ENCODE results near the gene CAAP1. TPM values are rescaled to one million over a fixed set of nuclear protein-coding genes. Genes with fewer than 3 reads are reported as not detected.

The CAAP1 gene
- total and polyA plus RNA-seq, 7 experiments from 2014 or later, result 11.8 to 19.6 (median 14.2) TPM

- H3K4me3 ChIP-seq (ENCODE audit: low read length), result no peak overlapping the region
- no peaks in the 10 kb centered on the region for H3K4me1 ChIP-seq (ENCODE audit: control insufficient read depth in 2 of 2, insufficient read depth in 2 of 2, low read length in 2 of 2)
- no peak for DNase-seq
- H3K9me3 Mint-ChIP-seq, result no peaks in the 10 kb centered on the region
- ChIA-PET CTCF (interaction anchor here (0.6 kb wide), 1 partner anchor 30 kb away, joined by 3 read pairs; no protein-coding TSS in a partner anchor), POLR2A (no interaction called here)
- H3K27ac ChIP-seq (ENCODE audit: low read depth, low read length), result no peak overlapping the region
- H3K36me3 Mint-ChIP-seq, result peaks cover 16 to 34% (median 26%) of the 10 kb centered on the region in 5 donors
- H3K4me3 Mint-ChIP-seq, result no peak overlapping the region
- peaks cover 10 to 44% (median 25%) of the 10 kb centered on the region in 3 experiments for H3K36me3 ChIP-seq (ENCODE audit: control insufficient read depth in 2 of 3, insufficient read depth in 3 of 3, low read length in 3 of 3)
- no peaks in the 10 kb centered on the region for H3K9me3 ChIP-seq (ENCODE audit: control insufficient read depth in 2 of 3, low read length in 3 of 3)
- no peak overlapping the region for H3K27ac Mint-ChIP-seq
- H3K27me3 Mint-ChIP-seq, result no peaks in the 10 kb centered on the region
- ATAC-seq, result no peak
- intact Hi-C loops (cut with micrococcal nuclease), result loop anchor here in 1 of 2 donors (5.0 kb wide), 1 partner anchor 37 kb away; the partner anchor contains the start of gene CAAP1
- H3K27me3 ChIP-seq (ENCODE audit: control insufficient read depth in 2 of 2, insufficient read depth in 2 of 2, low read length in 2 of 2), result no peaks in the 10 kb centered on the region
- peaks cover 0 to 7% (median 0%) of the 10 kb centered on the region in 7 donors for H3K4me1 Mint-ChIP-seq
These were observed 36.4 kb upstream of the CAAP1 start for GRCh38 chr9:26928902-26929495.

DNA sequence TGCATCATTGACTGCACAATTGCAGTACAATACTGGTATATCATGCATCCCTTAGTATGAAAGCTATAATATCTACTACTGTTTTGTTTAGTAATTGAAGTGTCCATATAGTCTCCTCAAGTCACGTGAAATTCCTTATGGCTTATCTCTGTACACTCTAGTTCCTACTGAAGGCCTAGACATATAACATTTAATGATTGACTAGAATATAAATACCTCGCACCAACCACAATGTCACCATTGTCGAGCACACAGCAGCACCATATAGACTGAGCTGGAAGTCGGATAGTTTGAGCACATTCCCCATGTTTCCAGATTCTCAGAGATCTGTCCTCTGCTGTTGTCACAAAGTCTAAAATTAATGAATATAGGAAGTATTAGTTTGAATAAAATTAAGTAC, 33.0 kb upstream of the CAAP1 start:
- H3K36me3 Mint-ChIP-seq, result peaks cover 26 to 52% (median 40%) of the 10 kb centered on the region in 5 donors
- no peak overlapping the region for H3K4me3 ChIP-seq (ENCODE audit: low read length)
- no peak overlapping the region for H3K4me3 Mint-ChIP-seq
- intact Hi-C loops (cut with micrococcal nuclease), result loop anchor here in 1 of 2 donors (5.0 kb wide), 1 partner anchor 33 kb away; the partner anchor contains the start of gene CAAP1
- no peak for DNase-seq
- peaks cover 10 to 70% (median 51%) of the 10 kb centered on the region in 3 experiments for H3K36me3 ChIP-seq (ENCODE audit: control insufficient read depth in 2 of 3, insufficient read depth in 3 of 3, low read length in 3 of 3)
- H3K27me3 Mint-ChIP-seq, result no peaks in the 10 kb centered on the region
- no peaks in the 10 kb centered on the region for H3K9me3 Mint-ChIP-seq
- H3K9me3 ChIP-seq (ENCODE audit: control insufficient read depth in 2 of 3, low read length in 3 of 3), result no peaks in the 10 kb centered on the region
- H3K27ac ChIP-seq (ENCODE audit: low read depth, low read length), result no peak overlapping the region
- H3K27me3 ChIP-seq (ENCODE audit: control insufficient read depth in 2 of 2, insufficient read depth in 2 of 2, low read length in 2 of 2), result no peaks in the 10 kb centered on the region
- POLR2A ChIA-PET, result no interaction called here
- no peaks in the 10 kb centered on the region for H3K4me1 ChIP-seq (ENCODE audit: control insufficient read depth in 2 of 2, insufficient read depth in 2 of 2, low read length in 2 of 2)
- no peak overlapping the region for H3K27ac Mint-ChIP-seq
- CTCF ChIA-PET, result no interaction called here
- ATAC-seq, result no peak
- H3K4me1 Mint-ChIP-seq, result peaks cover 0 to 11% (median 0%) of the 10 kb centered on the region in 7 donors

GRCh38 chr9:26919698-26920097, 27.1 kb upstream of the CAAP1 start:
- ChIA-PET POLR2A (no interaction called here), CTCF (no interaction called here)
- Histone ChIP-seq H3K36me3 (ENCODE audit: control insufficient read depth in 2 of 3, insufficient read depth in 3 of 3, low read length in 3 of 3) (peaks cover 14 to 83% (median 35%) of the 10 kb centered on the region in 3 experiments), H3K4me3 (ENCODE audit: low read length) (no peak overlapping the region), H3K4me1 (ENCODE audit: control insufficient read depth in 2 of 2, insufficient read depth in 2 of 2, low read length in 2 of 2) (no peaks in the 10 kb centered on the region), H3K9me3 (ENCODE audit: control insufficient read depth in 2 of 3, low read length in 3 of 3) (no peaks in the 10 kb centered on the region), H3K27ac (ENCODE audit: low read depth, low read length) (no peak overlapping the region), H3K27me3 (ENCODE audit: control insufficient read depth in 2 of 2, insufficient read depth in 2 of 2, low read length in 2 of 2) (no peaks in the 10 kb centered on the region)
- no peaks in the 10 kb centered on the region for H3K9me3 Mint-ChIP-seq
- DNase-seq (no peak), ATAC-seq (no peak)
- H3K27me3 Mint-ChIP-seq, result no peaks in the 10 kb centered on the region
- intact Hi-C loops (cut with micrococcal nuclease), result no loop called here
- peaks cover 23 to 67% (median 53%) of the 10 kb centered on the region in 5 donors for H3K36me3 Mint-ChIP-seq
- no peak overlapping the region for H3K4me3 Mint-ChIP-seq
- no peak overlapping the region for H3K27ac Mint-ChIP-seq
- H3K4me1 Mint-ChIP-seq, result peaks cover 0 to 4% (median 0%) of the 10 kb centered on the region in 7 donors

DNA sequence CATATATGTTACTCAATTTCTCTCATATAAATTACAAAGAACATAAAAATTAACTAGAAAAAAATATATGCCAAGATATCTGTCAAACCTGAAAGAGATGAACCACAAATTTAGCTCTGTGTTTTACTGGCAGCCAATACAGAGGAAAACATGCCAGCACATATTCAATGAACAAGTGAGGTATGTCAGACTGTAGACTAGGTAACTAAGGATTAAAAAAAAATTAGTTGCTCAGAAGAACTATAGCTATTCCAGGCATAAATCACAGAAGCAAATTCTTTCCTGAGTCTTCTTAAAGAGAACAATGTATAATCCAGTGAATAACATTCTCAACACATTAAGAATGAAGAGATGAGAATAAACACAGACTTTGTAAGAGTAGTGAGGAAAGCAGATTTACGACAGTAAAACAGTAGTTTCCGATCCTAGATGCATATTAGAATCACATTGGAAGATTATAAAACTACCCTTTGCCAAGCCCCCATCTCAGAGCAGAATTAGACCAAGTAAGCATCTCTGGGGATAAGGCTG, 20.6 kb upstream of the CAAP1 start:
- H3K27ac Mint-ChIP-seq, result no peak overlapping the region
- ChIA-PET POLR2A (no interaction called here), CTCF (no interaction called here)
- H3K36me3 ChIP-seq (ENCODE audit: control insufficient read depth in 2 of 3, insufficient read depth in 3 of 3, low read length in 3 of 3), result peaks cover 9 to 36% (median 9%) of the 10 kb centered on the region in 3 experiments
- no peaks in the 10 kb centered on the region for H3K27me3 ChIP-seq (ENCODE audit: control insufficient read depth in 2 of 2, insufficient read depth in 2 of 2, low read length in 2 of 2)
- DNase-seq, result no peak
- H3K9me3 ChIP-seq (ENCODE audit: control insufficient read depth in 2 of 3, low read length in 3 of 3), result no peaks in the 10 kb centered on the region
- H3K27me3 Mint-ChIP-seq, result no peaks in the 10 kb centered on the region
- no peak overlapping the region for H3K4me3 ChIP-seq (ENCODE audit: low read length)
- no peak overlapping the region for H3K4me3 Mint-ChIP-seq
- no peak overlapping the region for H3K27ac ChIP-seq (ENCODE audit: low read depth, low read length)
- H3K4me1 ChIP-seq (ENCODE audit: control insufficient read depth in 2 of 2, insufficient read depth in 2 of 2, low read length in 2 of 2), result no peaks in the 10 kb centered on the region
- intact Hi-C loops (cut with micrococcal nuclease), result no loop called here
- peaks cover 0 to 3% (median 0%) of the 10 kb centered on the region in 7 donors for H3K4me1 Mint-ChIP-seq
- no peaks in the 10 kb centered on the region for H3K9me3 Mint-ChIP-seq
- peaks cover 10 to 47% (median 30%) of the 10 kb centered on the region in 5 donors for H3K36me3 Mint-ChIP-seq
- ATAC-seq, result no peak

DNA sequence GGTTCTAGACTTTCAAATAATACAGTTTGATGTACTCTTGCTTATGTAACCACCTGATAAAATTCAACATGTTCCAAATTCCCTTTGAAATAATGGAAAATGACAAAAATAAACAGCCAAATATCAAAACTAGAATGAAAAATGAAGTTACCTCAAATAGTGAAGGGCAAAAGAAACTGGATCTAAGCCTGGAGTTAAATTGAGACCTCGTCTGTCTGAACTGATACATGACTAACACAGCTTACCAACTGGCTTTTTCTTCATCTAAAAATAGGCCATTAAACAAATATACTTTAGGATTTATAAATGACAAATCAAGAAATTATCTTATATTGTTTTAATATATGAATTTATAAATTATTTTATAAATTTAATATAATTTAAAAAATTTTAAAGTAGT, 12.1 kb upstream of the CAAP1 start:
- peaks cover 0 to 40% (median 28%) of the 10 kb centered on the region in 5 donors for H3K36me3 Mint-ChIP-seq
- no peak overlapping the region for H3K4me3 Mint-ChIP-seq
- Histone ChIP-seq H3K27ac (ENCODE audit: low read depth, low read length) (no peak overlapping the region), H3K27me3 (ENCODE audit: control insufficient read depth in 2 of 2, insufficient read depth in 2 of 2, low read length in 2 of 2) (no peaks in the 10 kb centered on the region), H3K4me1 (ENCODE audit: control insufficient read depth in 2 of 2, insufficient read depth in 2 of 2, low read length in 2 of 2) (no peaks in the 10 kb centered on the region), H3K36me3 (ENCODE audit: control insufficient read depth in 2 of 3, insufficient read depth in 3 of 3, low read length in 3 of 3) (peaks cover 0 to 16% (median 6%) of the 10 kb centered on the region in 3 experiments), H3K9me3 (ENCODE audit: control insufficient read depth in 2 of 3, low read length in 3 of 3) (no peaks in the 10 kb centered on the region), H3K4me3 (ENCODE audit: low read length) (no peak overlapping the region)
- DNase-seq, result no peak
- no peaks in the 10 kb centered on the region for H3K27me3 Mint-ChIP-seq
- ChIA-PET POLR2A (no interaction called here), CTCF (no interaction called here)
- H3K27ac Mint-ChIP-seq, result peak overlapping the region in 1 of 9 donors; percentile 8
- no peak for ATAC-seq
- intact Hi-C loops (cut with micrococcal nuclease), result no loop called here
- H3K4me1 Mint-ChIP-seq, result peaks cover 0 to 2% (median 0%) of the 10 kb centered on the region in 7 donors
- H3K9me3 Mint-ChIP-seq, result no peaks in the 10 kb centered on the region

- Mint-ChIP-seq H3K27ac (no peak overlapping the region), H3K9me3 (no peaks in the 10 kb centered on the region), H3K27me3 (no peaks in the 10 kb centered on the region), H3K4me1 (peaks cover 0 to 2% (median 0%) of the 10 kb centered on the region in 7 donors), H3K36me3 (peaks cover 0 to 35% (median 24%) of the 10 kb centered on the region in 5 donors), H3K4me3 (no peak overlapping the region)
- no peaks in the 10 kb centered on the region for H3K9me3 ChIP-seq (ENCODE audit: control insufficient read depth in 2 of 3, low read length in 3 of 3)
- H3K36me3 ChIP-seq (ENCODE audit: control insufficient read depth in 2 of 3, insufficient read depth in 3 of 3, low read length in 3 of 3), result peaks cover 0 to 16% (median 6%) of the 10 kb centered on the region in 3 experiments
- POLR2A ChIA-PET, result no interaction called here
- ATAC-seq (no peak), DNase-seq (no peak)
- H3K4me3 ChIP-seq (ENCODE audit: low read length), result no peak overlapping the region
- H3K4me1 ChIP-seq (ENCODE audit: control insufficient read depth in 2 of 2, insufficient read depth in 2 of 2, low read length in 2 of 2), result no peaks in the 10 kb centered on the region
- no peaks in the 10 kb centered on the region for H3K27me3 ChIP-seq (ENCODE audit: control insufficient read depth in 2 of 2, insufficient read depth in 2 of 2, low read length in 2 of 2)
- H3K27ac ChIP-seq (ENCODE audit: low read depth, low read length), result no peak overlapping the region
- intact Hi-C loops (cut with micrococcal nuclease), result no loop called here
- CTCF ChIA-PET, result no interaction called here
These were observed 11.5 kb upstream of the CAAP1 start for GRCh38 chr9:26904070-26904469.
